ENCODE data around the gene GIPC2.
"Not testable (repeated sequence)": the region's sequence is repeated elsewhere in the genome, so short reads cannot be mapped to it uniquely, and the experiment has no call there.

Gene GIPC2

DNA sequence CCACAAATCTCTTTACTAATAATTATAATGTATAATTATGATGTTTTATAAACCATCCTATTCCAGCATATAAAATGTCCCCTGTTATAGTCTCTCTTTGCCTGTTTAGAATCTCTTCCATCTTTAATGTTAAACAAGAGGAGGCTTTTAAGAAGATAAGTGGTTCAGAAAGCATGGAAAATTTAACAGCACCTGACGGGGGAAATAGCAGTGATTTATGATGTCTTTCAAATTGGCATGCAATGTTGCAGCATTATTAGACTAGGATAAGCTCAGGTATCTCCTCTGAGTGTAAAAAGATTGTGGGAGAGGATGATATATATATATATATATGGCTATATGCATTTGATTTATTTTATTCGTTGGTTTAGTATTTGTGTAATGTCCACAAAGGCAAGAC is 24.4 kb downstream of the GIPC2 start:
- no peak for DNase-seq

DNA sequence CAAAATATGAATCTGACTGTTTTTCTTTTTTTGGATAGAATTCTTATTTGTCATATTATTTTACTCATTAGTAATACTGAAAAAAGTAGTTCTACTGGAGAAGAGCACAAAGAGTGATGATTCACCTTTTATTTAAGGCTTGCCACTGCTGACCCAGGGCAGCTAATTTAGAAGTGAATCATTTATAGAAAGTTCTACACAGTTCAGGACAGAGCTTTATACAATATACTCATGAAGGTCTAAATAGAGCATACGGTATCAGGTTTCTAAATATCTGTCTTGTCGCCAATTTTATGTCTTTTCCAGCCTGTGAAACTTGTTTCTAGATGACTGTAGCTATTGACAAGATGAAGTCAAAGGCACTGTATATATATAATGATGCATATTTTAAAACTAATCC is 25.0 kb downstream of the GIPC2 start:
- no peak for DNase-seq

DNA sequence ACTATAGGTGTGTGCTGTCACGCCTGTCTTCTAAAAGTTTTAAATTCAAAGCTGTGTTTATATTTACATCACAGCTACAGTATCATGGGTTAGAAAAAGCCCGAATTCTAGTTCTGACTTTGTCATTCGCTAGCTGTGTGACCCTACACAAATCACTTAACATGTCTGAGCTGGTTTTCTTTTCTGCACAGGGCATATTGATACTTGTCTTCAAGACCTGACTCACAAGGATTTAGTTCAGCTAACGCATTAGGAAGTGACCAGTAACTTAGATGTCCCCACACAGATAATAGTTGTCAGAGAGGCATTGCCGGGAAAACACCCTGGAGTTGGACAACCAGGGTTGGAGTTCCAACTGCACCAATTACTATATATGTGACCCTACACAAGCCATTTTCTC is 25.9 kb downstream of the GIPC2 start:
- no peak for DNase-seq

DNA sequence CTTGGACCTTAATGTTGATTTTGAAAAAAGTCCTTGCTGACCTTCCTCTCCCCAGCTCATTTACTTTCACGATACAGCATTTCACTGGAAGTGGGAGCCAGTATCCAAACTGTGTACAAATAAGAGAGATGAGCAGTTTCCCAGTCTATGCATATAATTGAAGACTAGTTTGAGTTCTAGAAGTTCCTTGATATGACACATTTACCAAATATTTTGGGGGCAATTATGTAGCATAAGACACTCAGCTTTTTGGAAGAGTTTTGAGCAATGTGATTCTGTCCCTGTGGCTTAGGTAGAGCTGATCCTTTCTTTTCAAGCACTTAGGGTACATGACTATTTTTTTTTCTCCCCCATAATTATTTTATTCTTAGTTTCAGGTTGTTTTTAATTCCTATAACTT is 26.4 kb downstream of the GIPC2 start:
- DNase-seq: no peak

DNA sequence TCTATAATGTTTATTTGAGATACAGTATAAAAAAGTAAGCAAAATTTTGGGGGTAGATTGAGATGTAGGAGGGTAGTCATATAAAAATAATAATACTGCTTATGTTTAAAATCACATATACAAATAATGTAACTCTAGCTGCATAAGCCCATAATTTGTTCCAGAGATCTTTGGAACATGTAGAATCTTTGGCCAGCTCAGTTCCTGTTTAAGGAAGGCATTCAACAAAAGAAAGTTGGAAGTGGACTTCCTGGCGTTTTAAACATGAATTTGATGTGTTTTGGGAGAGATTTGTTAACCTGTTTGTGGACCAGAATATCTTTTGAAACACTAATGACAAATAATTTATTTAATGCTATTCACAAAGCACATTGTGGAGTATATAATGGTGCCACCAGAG is 27.7 kb downstream of the GIPC2 start:
- no peak for DNase-seq

DNA sequence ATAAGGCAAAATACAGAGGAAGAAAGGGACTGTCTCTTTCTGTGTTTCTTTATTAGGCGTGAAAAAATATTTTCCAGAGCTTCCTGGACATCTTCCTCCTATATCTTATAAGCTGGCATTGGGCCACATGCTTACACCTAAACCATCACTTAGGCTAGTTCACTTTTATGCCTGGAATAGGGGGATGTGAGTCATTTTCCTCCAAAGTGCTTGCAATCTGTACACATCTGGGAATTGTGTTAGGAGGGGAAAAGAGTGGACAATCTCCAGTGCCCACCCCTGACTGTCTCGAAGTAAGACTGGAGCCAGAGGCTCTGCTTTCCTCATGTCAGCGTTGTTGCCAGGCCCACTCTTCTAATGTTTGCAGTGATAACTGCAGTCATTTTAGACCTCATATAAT is 29.9 kb downstream of the GIPC2 start:
- no peak for DNase-seq

DNA sequence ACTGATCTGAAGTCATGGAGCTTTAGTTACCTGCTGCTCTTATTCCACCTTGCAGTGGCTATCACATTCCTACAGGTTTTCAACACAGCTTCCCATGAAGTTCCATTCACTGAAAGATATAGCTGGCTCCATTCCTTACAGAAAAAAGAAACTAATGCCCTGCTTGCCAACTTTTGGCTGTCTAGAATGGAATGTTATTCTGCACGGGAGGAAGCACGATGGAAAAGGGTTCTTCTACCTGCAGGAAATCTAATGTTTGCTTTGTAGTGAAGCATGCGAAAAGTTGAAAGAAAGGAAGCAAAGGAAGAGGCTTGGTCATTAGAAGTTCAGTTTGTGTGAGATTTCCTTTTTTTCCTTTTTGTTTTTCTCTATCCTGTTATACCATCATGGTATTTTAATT is 32.6 kb downstream of the GIPC2 start:
- DNase-seq: no peak

DNA sequence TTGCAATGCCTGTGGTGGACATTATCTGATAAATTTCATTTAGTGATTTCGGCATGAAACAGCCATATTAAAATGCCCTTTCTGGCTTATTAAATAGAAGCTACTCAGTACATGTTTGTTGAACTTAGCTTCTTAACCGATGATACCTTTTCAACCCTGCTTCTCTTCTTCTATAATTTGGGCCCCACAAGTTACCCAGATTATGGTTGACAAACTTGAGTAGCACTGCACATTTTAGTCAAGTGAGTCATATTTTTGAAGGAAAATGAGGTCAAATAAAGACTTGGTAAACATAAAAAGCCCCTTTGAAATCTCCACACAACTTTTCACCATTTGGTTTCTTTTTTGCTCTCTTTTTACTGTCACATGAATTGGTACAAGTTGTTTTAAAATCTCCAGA is 33.8 kb downstream of the GIPC2 start:
- DNase-seq: no peak

DNA sequence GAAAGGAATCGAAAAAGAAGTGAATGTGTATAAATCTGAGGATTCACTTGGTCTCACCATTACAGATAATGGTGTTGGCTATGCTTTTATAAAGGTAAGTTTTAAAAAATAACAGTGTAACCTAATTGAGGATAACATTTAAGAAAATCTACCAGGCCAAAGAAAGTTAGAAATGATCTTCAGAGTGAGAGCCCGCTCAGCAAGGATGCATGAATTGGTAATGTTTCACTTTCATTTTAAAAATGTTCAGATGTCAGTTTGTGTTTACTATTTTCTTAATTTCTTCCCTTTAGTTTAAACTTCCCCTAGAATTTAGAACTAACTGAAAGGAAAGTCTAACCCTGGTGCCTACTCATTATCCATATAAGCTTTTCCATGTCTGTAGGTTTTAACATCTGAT is 35.0 kb downstream of the GIPC2 start:
- DNase-seq: no peak

DNA sequence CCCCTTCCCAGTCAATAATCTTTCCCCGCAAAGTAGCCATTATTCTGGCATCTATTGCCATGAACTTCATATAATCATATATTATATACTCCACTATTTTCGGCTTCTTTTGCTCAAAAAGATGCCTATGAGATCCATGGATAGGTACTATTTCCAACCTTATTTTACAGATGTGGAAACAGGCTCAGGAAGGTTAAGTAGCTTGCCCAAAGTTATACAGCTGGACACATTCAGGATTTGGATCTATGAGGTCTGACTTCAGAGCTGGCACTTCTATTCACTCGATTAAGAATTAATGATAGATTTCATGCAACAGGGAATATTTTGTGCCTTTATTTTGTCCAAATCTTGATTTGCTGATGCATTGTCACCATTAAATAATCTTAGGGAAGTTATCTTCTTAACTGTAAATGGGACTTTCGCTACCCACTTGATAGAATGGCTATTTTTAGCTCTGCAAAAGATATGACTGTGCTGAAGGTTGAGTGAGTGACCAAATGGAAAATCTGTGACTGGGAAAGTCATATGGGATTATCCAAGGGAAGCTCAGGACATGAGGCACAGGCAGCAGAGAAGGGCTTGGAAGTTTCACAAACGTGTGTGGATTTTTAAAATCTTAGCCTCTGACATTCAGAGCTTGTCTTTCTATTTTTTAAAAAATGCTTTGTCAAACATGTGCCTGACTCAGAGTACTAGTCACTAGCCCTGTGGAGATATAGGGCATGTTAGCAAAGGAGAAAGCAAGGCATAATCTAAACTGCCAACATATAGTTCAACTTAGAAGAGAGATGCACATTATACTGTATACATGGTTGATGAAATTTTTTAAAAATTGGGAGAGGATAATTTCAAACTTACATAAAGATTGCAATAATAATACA is 36.5 kb downstream of the GIPC2 start:
- DNase-seq: no peak

DNA sequence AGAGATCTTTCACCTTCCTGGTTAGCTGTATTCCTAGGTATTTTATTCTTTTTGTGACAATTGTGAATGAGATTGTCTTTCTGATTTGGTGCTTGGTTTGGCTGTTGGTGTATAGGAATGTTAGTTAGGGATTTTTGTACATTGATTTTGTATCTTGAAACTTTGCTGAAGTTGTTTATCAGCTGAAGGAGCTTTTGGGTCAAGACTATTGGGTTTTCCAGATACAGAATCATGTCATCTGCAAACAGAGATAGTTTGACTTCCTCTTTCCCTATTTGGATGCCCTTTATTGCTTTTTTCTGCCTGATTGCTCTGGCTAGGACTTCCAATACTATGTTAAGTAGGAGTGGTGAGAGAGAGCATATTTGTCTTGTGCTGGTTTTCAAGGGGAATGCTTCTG is 38.9 kb downstream of the GIPC2 start:
- not testable (repeated sequence) for DNase-seq

DNA sequence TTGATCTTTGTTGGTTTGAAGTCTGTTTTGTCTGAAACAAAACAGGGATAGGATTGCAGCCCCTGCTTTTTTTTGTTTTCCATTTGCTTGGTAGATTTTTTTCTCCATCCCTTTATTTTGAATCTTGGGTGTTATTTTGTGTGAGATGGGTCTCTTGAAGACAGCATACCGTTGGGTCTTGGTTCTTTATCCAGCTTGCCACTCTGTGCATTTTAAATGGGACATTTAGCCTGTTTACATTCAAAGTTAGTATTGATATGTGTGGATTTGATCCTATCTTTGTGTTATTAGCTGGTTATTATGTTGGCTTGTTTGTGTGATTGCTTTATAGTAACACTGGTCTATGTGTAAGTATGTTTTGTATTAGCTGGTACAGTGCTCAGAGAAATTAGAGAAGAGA is 40.9 kb downstream of the GIPC2 start:
- DNase-seq: no peak

DNA sequence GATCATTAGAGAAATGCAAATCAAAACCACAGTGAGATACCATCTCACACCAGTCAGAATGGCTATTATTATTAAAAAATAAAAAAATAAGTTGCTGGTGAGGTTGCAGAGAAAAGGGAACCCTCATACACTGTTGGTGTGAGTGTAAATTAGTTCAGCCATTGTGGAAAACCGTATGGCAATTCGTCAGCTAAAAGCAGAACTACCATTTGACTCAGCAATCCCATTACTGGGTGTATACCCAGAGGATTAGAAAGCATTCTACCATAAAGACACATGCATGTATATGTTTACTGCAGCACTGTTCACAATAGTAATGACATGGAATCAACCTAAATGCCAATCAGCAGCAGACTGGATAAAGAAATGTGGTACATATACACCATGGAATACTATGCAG is 42.2 kb downstream of the GIPC2 start:
- no peak for DNase-seq

DNA sequence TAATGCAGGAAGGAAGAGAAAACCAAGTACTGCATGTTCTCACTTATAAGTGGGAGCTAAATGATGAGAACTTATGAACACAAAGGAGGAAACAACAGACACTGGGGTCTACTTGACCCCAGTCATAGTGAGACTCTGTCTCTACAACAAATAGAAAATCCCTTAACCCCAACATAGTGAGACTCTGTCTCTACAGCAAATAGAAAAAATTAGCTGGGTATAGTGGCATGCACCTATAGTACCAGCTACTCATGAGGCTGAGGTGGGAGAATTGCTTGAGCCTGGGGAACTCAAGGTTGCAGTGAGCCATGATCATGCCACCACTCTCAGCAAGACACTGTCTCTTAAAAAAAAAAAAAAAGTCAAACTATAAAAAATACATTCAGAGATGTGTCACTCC is 42.7 kb downstream of the GIPC2 start:
- no peak for DNase-seq

DNA sequence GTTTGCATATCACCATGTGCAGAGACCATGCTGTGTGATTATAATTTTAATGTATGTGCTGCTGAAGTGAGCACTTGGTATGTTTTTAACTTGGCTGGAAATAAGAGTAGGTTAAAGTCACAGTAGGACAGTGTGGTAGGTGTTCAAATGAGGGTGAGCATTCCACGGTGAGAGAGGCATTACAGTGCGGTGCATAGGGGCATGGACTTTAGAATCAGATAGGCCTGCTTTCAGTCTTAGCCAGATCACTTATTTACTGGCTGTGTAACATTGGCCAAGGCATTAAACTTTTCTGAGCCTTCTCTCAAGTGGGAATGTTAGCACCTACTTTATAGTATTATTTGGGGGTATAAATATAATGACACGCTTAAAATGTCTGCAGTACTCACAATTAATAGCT is 43.2 kb downstream of the GIPC2 start:
- no peak for DNase-seq

DNA sequence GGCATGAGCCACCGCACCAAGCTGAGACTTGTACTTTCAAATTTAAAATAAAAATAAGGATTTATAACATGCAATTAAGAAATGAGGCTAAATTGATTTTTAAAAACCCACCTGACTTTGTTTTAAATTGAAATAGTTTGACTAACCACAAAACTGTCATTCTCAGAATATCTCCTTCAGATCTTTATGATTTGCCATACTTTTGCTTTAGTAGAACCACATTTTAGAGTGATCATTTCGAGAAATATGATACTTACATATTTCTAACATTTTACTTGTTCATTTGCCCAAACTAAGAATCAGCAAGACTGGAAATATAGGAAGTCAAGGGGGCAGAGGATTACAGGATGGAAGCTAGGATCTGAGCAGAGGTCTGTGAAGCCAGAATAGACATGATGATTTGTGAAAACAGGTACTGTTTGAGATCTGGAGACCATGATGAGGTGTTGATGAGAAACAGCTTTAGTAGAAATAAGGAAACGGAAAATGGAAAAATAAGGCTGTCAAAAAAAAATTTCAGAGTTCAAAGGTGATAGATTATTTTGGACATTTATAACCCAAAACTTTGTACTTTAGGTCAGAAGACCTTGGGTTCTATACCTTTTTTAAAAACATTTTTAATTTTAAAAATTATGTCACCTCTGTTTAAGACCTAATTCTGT is 44.8 kb downstream of the GIPC2 start:
- no peak for DNase-seq

DNA sequence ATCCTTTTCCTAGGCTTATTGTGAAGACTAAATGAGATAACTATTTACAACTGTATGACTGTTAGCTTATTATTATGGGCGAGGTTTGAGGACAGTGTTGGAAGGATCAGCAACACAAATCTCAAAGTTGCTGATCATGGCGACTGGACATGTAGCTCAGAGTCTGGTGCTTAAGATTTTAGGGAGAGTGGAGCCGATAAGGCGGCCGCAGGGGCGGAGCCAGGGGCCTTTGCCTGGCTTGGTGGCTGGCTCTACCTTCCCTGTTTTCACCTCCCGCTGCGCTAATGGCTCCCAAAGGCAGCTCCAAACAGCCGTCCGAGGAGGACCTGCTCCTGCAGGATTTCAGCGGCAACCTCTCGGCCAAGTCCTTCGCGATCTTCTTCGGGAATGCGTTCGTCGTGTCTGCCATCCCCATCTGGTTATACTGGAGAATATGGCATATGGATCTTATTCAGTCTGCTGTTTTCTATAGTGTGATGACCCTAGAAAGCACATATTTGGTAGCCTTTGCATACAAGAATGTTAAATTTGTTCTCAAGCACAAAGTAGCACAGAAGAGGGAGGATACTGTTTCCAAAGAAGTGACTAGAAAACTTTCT is 45.5 kb downstream of the GIPC2 start:
- no peak for DNase-seq

DNA sequence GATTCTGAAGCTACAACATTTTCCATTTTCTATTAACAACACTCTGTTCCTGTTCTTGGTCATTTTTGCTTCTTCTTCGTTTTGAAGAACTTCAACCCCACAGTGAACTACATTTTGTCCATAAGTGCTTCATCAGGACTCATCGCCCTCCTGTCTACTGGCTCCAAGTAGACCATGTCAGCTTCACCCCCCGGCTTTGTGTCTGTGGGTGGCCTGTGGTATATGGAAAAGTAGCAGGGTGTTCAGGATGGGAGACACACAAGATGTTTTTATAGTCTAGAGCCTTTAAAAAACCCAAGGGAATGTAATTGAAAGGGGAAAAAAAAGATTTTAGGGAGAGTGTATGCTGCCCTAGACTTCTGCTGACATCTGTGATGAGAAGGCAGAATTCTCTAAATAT is 46.1 kb downstream of the GIPC2 start:
- DNase-seq: no peak

DNA sequence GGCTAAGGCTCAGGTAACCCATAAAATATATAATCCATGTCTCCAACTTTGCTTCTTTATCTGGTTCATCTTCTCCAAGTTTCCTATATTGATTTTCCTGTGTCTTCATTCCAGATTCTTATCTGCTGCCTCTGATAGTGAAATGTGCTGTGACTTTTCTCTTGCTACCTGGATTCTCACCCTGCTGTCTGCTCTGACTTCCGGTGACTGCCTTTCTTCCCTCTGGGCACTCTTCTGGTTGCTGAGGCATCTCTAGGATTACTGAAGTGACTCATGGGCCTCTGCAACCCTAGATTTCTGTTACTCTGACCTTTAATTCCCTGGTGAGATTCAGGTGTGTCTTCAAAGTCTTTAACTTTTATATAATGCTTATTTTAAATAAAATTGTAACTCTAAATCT is 46.9 kb downstream of the GIPC2 start:
- DNase-seq: no peak

DNA sequence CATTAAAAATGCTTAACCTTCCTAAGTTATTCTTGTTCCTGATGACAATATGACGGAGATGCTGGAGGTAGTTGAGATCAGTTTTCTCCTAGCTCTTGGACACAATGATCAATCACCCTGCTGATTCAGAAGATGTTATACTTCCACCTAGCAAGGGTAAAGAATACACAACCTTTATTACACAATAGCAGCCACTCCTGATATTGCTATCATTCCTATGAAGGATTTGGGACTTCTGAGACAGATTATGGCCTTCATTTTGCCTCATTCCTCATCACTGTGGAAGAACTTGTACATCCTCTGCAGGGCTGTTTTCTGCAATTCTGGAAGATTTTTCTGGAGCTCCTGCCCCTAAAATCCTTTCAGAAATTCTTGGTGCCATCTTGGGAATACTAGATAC is 47.8 kb downstream of the GIPC2 start:
- DNase-seq: no peak

DNA sequence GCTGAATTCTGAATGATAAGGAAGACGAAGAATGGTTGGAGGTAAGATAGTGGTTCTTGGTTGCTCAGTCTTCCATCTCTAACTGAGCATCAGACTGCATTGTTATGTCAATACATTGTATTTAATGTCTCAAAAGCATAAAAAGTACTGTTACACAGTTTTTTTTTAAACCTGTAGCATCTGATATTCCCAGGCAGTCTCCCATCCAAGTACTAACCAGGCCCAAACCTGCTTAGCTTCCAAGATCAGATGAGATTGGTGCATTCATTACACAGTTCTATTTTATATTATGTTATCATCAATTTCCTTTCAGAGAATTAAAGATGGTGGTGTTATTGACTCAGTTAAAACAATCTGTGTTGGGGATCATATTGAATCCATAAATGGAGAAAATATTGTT is 48.9 kb downstream of the GIPC2 start:
- no peak for DNase-seq

DNA sequence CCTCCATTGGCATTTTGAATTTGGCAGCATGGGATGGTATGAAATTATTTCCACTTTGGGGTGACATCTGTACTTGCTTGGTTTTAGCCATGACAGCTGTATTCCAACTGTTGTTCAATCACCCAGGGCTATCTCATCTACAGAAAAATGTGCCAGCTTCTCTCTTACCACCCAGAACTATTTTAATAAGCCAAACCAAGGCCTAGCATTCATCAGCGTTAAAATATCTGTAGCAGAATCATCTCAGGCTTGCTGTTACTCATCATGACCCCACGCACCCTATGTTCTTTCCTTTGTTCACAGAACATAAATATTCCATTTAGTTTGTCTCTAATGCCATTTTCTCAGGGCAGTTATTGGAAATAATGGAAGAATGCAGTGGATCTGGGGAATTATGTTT is 49.8 kb downstream of the GIPC2 start:
- DNase-seq: no peak

DNA sequence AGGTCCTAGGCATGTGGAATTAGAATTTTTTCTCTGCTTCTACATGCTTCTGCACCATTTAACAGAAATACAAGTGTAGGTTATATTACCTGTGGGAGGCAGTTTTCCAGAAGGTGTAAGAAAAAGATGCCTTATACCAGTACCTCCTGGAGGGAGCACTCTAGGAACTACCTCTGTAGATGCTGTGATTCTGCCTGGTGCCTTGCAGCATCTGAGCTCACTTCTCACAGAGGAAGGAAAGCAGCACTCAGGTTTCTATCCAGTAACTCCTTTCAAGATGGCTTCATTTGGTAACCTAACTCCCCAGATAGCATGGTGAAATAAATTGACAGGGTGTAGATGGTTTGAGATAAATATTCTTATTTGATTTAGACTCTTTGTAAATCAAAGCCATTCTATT is 50.3 kb downstream of the GIPC2 start:
- no peak for DNase-seq

DNA sequence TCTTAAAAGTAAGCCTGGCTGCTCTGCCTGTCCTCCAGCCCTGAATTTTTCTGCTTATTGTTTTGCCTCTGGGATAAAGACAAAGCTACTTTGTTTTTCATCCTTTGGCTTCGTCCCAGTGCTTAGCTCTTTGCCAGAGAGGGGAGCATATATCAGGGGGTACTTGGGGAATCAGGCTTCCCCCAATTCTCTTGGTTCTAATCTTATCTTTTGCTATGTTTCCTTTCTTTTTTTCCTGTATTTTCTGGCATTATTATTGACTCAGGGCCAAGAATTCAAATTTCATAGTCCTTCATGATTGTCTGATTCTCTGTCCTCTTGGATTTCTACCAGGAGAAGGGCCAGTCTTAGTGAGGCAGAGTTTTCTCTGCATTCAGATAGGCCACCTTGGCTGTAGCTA is 51.2 kb downstream of the GIPC2 start:
- DNase-seq: no peak

All from CD4-positive, alpha-beta T cell treated with Interleukin-12 subunit alpha and Interleukin-12 subunit beta, for 1 hour (primary cell).